CD1c-positive myeloid dendritic cell (primary cell): ENCODE results near the gene PPIL4.

Experiments
- DNase-seq: peaks from one replicate; pipeline ENCODE4 v3.0.0-alpha.2; 2016; ENCODE audit errors: extremely low spot score

PPIL4 gene

DNA sequence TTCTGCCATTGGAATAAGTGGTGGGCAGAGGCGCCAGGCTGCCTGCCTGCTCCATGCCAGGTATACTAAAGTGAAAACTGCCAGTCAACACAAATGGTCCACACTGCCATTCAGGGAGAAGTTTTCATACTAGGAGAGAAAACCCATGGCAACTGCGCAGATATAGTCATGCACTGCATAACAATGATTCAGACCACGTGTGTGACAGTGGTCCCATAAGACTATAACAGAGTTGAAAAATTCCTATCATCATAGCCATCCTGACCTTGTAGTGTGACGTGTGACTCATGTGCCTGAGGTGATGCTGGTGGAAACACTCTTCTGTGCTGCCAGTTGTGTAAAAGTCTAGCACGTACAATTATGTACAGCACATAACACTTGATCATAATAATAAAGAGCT lies 86.1 kb downstream of the PPIL4 start:
- no peak for DNase-seq

- peak; percentile 38 for DNase-seq
Measured at GRCh38 chr6:149458806-149459205, 87.0 kb downstream of the PPIL4 start.

DNA sequence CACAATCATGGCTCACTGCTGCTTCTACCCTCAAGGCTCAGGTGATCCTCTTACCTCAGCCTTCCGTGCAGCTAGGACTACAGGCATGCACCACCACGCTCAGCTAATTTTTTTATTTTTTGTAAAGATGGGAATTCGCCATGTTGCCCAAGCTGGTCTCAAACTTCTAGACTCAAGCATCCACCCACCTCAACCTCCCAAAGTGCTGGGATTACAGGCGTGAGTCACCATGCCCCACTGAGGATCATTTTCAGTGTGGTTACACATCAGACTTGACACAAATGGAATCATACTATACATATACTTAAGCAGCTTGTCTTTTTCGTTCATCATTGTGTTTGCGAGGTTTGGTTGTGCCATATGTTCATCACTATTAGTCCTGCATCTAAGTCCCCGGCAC lies 87.6 kb downstream of the PPIL4 start:
- DNase-seq, result no peak

DNA sequence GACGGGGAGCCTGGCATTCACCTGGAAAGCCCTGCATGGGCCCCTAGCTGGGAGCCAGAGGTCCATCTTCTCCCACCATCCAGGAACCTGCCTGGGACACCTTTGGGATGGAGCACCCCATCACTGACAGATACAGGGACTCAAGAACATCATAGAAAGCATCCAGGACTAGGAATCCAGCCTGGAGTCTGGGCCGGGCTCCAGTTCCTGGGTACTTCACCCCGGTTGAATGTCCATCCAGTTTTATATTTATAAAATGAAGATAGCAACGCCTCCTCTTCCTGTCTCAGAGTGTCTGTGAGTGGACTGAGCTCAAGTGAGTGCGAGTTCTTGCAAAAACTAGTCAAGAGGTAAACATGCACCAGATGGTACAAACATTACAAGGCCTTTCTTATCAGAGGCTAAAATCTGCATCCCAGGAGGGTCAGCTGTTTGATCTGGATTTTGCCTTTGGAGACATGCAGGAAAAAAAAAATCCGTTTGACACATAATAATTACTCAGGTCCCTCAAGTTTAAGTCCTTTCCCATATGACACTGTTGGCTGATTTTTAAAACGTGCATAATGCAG lies 88.4 kb downstream of the PPIL4 start:
- no peak for DNase-seq

DNA sequence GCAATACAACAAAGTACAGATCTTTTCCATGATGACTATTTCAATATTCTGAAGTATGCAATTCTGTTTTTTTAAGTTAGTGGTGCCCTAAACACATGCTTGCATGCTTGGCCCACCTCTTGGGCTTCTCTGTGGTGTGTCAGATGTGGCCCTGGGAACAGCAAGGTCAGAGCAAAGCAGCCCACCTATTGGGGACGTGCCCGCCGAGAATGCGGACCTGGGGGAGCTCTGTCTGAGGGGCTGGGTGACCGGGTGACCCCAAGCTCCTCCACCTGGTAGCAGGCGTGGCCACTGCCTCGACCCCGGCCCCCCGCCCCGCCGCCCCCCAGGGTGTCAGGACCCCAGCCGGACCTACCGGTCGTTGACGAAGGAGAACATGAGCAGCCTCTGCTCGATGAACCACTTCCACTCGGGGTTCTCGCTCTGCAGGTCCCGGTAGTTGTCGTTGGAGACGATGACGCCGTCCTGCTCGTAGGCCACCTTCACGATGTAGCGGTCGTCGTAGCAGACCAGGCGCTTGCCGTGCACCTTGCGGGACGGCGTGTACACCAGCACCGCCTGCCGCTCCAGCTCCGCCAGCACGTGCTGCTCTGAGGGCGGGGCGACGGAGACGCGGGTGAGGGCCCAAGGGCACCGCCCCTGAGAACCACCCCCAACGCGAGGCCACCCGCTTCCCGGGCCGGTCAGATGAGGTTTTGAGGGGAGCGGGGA lies 89.4 kb downstream of the PPIL4 start:
- DNase-seq, result no peak

DNA sequence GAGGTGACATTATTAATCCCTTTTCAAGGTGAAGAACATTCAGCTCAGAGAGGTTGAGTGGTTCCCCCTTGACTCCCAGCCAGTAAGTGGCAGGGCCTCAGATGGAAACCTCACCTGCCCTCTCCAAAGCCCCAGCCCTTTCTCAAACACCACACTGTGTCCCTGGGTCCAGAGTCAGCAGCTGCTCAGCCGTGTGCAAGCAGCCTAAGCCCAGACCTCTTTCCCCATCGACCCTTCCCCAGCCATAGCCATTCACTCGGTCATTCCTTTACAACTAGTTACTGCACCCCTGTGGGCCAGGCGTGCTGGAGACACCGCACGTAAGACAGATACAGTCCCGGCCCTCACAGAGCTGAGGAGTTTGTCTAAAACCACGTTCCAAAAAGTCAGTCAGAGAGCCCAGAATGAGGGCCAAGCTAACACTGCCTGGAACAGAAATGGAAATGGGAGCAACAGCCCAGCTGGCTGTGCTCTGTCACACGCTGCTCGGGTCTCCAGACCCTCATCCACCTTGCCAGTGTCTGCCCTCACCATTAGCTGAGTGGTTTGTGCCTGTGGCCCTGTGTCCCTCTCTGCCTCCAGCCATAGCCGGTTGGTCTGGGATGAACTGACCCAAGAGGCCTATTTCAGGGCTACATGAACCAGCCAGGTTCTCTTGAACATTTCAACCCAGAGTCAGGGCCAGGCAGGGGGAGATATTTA lies 90.7 kb downstream of the PPIL4 start:
- DNase-seq, result no peak
